Stimulated activated CD8-positive, alpha-beta memory T cell treated with anti-CD3 and anti-CD28 coated beads, Interleukin-15, amount 100 ng/mL, for 4 hours (primary cell): ENCODE data around the gene SIGLEC8.
A peak's percentile ranks its signal among the peaks of the same experiment; 100 is the strongest.
"Not testable (repeated sequence)": the region's sequence is repeated elsewhere in the genome, so short reads cannot be mapped to it uniquely, and the experiment has no call there.

Experiments used
- DNase-seq, 2 donors: peaks; one replicate each; pipeline ENCODE4 v3.0.0-alpha.2; 2020; ENCODE audit warnings: low read depth in 2 of 2

SIGLEC8 gene

DNA sequence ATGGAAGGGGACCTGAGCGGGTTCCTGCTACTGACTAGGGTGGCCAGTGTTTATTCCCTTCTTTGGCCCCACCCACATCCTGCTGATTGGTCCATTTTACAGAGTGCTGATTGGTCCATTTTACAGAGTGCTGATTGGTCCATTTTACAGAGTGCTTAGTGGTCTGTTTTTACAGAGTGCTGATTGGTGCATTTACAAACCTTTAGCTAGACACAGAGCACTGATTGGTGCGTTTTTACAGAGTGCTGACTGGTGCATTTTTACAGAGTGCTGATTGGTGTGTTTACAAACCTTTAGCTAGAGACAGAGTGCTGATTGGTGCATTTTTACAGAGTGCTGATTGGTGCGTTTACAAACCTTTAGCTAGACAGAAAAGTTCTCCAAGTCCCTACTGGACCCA, 10.7 kb downstream of the SIGLEC8 start:
- not testable (repeated sequence) for DNase-seq

DNA sequence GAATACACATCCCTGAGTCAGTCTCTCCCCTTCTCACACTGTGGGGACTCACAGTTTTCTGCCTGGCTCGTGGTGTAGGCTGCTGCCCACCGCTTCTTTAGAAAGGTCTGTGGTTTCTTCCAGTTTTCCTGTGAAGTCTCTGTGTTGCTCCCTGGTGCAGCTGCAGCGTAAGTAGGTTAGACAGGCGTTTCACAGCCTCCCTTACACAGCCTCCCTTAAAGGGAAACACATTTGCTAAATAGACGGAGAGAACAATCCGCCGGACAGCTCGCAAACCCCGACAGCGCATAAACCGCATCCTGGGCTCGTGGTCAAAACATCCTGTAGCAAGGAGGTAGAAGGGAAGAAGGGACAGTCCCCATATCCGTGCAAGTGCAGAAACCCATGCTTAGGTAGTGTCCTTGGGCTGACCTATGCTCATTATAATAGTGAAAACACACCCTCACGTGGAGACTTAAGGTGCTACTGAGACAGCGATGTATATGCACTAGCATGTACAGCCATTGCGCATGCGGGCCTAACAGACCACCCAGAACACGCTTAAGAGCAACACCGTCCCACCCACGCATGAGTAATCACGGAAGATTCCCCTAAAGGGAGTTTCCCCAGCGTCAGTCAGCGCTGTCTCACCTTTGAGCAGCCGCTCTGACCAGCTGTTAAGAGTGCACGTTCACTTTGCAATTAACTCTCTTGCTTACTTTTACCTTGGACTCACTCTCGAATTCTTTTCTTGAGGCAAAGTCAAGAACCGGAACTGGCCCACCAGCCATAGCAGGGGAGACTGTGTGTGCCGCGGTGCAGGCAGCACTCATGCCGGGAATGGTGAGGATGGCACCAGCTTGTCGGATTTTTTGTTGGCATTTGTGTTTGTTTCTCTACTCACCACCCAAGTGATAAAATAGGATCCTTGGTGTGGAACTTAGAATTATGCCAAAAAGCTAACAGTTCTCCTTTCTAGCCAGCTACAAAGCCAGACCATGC, 16.6 kb downstream of the SIGLEC8 start:
- DNase-seq: peak; percentile 77 to 90

DNA sequence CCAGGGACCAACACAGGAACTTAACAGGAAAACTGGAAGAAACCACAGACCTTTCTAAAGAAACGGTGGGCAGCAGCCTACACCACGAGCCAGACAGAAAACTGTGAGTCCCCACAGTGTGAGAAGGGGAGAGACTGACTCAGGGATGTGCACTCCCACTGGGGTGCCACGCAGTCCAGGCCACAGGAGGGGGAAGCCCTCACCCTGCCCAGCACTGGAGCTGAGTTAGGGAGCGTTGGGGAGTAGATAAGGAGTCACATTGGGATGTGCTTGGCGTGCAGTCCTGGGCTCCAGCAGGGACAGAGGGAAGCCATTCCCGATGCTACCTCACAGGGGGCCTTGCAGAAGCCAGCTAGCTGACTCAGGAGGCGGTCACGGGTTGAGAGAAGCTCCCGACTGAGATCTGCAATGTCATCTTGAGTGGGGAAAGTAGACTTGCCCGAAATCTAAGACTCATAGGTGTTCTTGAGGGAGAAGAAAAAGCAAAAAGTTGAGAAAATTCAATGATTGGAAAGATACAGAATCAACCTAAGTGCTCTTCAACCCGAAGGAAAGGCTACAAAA, 17.3 kb downstream of the SIGLEC8 start:
- DNase-seq: peak; percentile 47 to 70

DNA sequence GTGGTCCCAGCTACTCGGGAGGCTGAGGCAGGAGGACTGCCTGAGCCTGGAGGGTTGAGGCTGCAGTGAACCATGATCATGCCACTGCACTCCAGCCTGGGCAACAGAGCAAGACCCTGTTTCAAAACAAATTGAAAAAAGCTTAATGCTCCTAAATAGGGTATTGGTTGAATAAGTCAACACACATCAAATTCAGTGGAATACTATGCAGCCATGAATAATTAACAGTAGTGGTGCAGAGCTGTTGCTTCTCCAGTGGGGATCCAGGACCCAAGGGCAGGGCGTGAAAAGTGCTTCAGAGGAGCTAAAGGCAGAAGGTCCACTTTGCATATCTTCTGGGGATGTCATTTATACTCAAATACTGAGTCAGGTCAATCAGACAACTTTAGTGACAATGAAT, 18.2 kb downstream of the SIGLEC8 start:
- no peak for DNase-seq

DNA sequence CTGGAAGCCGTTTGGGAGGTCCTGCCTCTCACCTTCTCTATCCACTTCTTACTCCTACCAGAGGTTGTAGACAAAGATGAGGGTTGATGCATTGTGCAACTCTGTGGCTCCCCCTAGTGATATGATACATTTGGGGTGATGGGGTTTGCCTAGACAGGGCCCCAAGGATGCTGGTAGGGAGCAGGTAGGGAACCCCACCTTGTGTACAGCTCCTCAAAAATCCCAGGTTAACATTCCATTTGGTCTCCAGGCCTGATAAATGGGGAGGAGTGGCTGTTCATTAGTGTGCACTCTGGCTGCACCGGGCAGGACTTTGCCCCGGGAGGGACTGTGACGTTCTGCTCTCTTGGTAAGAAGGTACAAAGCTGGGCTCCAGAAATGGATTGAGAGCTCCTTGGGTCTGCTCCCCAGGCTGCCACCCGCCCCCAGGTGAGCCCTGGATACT, 19.2 kb downstream of the SIGLEC8 start:
- DNase-seq: no peak

DNA sequence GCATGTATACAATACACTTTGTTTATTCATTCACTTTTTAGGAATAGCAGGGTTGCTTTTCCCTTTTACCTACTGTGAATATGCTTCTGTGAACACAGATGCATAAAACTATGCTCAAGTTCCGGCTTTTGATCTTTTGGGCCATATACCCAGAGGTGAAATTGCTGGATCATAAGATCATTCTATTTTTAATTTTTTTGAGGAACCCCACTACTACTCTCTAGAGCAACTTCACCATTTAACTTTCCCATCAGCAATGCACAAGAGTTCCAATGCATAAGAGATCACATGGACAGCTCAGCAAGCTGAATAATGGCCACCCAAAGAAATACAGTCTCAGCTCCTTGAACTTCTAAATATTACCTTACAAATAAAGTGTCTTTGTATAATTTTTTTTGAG, 23.8 kb downstream of the SIGLEC8 start:
- no peak for DNase-seq

DNA sequence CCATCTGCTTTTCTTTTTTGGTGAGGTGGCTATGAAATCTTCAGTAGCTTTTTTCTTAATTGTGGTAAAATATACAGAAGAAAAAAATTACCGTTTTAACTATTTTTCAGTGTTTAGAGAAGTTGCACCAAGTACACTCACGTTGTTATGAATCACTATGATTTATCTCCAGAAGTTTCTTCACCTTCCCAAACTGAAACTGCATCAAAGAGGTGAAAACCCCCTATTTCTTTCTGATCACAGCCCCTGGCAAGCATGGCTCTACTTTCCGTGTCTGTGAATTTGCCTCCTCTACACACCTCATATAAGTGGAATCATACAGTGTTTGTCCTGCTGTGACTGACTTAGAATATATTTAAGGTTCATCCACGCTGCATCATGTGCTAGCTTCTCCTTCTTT, 25.2 kb downstream of the SIGLEC8 start:
- DNase-seq: no peak

DNA sequence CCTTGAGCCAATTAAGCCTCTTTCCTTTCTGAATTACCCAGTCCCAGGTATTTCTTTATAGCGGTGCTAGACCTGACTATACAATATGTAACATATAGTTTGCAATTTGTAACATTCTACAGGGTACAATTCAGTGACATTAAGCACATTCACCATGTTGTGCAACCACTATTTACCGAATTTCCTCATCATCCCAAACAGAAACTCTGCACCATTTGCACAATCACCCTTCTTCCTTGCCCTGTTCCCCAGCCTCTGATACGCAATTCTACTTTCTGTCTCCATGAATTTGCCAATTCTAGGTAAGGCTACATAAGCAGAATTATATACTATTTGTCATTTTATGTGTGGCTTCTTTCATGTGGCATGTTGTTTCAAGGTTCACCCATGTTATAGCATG, 27.1 kb downstream of the SIGLEC8 start:
- DNase-seq: no peak

DNA sequence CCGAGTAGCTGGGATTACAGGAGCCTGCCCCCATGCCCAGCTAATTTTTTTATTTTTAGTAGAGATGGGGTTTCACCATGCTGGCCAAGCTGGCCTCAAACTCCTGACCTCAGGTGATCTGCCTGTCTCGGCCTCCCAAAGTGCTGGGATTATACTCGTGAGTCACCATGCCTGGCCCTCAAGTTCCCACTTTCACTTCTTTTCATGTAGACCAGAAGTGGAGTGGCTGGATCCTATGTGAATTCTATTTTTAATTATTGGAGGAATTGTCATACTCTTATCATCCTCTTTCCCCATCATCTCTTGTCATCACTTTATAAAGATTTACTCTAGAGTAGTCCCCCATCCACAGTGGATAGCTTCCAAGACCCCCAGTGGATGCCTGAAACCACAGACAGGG, 28.0 kb downstream of the SIGLEC8 start:
- no peak for DNase-seq

DNA sequence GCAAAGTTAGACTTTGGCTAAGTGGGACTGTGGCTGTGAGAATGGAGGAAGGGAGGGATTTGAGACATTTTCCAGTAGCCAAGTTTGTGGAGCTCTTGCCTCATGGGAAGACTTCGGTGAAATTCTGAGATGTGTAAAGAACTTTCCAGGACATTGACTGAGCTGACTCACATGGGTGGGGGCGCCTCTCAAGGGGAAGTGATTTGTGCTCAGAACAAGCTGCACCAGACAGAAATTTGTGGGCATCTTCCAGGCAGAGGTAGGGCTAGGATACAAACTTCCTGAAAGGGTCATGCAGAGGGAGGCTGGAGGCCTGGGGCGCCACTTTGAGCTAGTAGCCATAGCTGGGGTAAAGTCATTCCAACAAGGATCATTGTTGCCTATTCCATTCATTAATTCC, 31.1 kb downstream of the SIGLEC8 start:
- no peak for DNase-seq

DNA sequence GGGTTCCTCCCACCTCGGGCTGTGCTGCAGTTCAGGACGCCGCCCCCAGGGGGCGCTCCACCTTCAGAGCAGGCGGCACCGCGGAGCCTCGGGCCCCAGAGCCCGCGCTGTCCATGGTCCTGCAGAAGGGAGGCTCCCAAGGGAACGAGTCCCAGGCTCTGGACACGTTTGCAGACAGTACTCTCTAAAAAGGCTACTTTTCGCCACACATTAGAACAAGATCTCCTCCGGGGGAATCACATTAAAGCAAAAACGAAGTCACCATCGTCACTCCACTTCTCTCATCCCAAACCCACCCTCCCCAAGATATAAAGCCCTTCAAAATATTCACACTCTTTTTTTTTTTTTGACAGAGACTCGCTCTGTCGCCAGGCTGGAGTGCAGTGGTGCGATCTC, 36.2 kb downstream of the SIGLEC8 start:
- DNase-seq: peak; percentile 60

DNA sequence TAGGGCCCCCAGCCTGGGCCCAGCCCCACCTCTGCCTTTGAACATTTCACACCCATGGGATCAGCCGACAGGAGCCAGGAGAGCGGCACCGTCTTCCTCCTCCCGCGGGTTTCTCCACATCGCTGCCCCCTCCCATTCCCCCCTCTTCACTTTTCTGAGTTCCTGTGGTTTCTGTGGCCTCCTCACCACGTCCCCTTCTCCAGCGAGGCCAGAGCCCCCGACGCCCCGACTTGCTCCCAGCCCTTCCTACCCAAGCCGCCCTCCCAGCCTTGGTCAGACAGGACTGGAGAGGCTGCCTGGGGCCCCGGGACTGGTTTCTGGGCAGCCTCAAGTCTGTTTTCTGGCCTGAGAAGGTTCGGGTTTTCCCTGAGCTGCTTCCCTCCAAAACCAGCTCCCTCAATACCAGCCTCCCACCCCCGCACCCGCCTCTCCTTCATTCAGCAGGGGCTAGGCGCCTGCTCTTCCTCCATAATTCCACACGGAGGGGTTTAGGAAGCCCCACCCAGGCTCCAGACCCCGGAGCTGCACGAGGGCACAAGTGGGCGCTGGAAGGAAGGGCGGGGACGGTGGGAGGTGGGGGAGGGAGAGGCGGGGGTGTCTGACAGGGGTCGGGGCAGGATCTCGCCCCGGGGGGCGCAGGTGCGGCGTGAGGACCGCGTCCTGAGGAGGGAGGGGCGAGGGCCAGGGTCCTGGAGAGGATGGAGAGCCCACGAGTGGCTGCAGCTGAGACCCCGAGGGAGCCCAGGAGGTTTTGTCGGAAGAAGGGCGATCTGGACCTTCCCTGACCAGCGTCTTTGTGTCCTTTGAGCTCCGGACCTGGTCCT, 36.8 kb downstream of the SIGLEC8 start:
- DNase-seq: no peak

DNA sequence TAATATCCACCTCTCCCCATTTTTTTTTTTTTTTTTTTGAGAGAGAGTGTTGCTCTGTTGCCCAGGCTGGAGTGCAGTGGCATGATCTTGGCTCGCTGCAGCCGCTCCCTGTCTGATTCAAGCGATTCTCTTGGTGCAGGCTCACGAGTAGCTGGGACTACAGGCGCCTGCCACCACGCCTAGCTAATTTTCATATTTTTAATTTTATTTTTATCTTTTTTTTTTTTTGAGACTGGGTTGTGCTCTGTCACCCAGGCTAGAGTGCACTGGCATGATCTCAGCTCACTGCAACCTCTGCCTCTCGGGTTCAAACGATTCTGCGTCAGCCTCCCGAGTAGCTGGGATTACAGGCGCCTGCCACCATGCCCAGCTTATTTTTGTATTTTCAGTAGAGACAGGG, 37.7 kb downstream of the SIGLEC8 start:
- DNase-seq: not testable (repeated sequence)

DNA sequence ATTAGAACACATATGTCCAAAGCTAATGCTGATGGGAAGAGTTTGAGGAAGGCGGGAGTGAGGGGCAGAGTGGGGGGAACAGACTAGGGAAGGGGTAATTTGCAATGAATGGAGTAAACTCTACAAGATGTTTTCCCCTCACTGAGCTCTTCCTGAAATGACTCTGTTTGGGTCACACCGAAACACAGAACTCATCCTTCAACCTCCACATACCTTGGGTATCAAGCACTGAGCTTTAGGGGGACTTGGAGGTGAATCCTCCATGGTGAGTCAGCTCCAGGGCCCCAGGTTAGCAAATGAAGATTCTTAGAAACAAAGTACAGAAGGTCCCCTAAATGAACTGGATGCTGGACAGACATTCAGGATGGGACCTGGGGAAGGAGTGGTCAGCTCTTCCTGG, 39.5 kb downstream of the SIGLEC8 start:
- no peak for DNase-seq

DNA sequence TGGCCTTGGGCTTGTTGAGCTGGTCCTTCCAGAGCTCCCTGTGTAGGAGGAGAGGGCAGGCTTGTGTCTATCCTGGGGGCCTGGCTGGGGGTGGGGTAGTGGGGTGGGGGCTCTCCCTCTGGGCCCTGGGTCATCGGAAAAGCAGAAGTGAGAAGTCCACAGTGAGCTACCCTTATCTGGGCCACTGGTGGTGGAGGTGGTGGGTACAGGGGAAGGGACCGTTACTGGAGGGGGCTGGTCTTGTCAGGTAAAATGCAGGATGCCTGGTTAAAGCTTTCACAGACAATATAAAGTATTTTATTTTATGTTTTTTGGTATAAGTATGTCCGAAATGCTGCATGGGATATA, 40.5 kb downstream of the SIGLEC8 start:
- DNase-seq: no peak

DNA sequence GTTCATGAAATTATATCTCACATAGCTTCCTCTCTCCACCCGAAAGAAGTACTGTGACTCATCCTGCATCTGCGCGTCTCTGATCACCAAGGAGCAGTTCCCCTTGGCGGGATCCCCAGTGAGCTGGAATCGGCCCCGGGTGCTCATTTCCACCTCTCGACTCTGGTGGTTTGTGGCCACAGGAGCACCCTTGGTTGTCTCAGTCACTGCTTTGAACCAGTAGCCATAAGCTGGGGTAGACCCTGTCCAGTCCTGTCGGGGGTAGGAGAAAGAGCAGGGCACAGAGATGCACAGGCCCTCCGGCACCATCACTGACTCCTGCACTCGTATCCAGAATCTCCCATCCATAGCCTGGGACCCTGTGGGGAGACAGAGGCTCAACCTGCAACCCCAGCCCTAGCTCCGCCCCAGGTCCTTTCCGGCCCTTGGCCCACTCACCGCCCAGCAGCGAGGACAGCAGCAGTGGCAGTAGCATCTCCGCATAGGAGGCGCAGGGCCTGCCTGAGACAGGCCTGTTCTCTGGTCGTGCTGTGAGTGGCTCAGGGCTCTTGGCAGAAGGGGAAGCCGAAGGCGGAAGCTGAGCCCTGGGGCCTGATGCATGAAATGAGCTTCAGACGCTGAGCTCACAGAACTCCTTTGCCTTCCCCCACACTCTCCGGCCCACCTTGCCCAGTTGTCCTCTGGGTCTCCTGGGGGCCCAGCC, 41.0 kb downstream of the SIGLEC8 start, which contains the start of gene SIGLEC10:
Gene SIGLEC10 (minus strand): TSS at position 536 of the 703 bp plus-strand sequence. CDS start 61 bp downstream, at position 475.
- no peak for DNase-seq

DNA sequence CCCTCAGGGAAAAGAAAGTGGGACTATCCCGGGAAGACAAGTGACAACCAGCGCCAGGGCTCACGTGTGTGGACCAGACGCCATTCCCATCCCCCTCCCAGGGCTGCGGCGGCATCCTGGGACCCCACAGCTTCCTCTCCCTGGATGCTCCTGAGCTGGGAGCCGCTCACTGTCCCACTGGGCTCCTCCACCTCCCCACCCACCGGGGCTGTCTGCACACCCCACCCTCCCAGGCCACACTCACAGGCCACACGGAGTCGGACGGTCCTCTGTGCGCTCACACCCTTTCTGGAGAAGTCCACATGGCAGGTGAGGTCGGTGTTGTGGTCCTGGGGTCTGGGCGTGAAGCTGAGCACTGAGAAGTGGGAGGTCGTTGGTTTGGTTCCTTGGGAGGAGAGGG, 41.8 kb downstream of the SIGLEC8 start:
- DNase-seq: not testable (repeated sequence)

DNA sequence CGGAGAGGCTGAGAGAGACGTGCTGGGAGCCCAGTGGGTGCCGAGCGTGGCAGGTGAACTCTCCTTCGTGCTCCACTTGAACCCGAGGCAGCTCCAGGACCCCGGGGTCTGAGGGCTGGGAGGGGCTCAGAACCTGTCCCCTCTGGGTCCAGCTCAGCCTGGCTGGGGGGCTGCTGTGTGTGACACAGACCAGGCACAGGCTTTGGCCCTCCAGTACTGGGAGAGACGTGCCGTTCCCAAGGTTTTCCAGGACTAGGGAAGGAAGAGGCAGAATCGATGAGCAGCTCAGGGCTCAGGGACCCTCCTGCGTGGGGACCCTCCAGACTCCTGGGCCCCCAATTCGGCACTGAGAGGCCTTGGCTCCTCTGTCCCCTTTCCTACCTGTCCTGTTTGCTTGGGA, 43.1 kb downstream of the SIGLEC8 start:
- DNase-seq: no peak

DNA sequence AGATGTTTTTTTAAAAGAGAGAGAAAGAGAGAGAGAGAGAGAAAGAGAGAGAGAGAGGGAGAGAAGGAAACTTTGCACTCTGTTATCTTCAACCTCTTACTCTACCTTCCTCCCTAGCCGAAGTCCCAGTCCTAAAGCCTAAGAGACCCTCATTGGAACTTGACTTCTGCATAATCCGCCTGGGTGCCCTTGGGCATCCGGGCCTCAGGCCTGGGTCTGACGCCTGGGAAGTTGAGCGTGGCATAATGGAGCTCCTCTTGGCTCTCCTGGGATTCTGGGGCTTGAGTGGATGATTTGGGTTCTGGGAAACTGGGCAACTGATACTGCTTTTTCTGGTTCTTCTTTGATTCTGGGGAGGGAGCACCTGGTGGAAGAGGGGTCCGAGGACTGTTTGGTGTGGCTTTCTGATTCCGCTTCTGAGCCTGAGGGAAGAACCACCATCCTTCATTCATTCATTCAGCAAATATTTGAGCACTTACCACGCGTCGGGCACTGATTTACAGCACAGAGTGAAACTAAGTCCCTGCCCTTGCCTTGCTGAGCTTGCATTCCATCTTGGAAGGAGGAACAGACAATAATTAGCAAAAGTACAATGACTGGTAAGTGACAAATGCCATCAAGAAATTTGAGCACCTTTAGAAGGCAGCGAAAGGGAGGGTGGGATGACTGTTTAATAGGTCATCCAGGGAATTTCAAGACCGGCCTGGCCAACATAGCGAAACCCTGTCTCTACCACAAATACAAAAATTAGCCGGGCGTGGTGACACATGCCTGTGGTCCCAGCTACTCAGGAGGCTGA, 47.1 kb downstream of the SIGLEC8 start:
- DNase-seq: no peak

DNA sequence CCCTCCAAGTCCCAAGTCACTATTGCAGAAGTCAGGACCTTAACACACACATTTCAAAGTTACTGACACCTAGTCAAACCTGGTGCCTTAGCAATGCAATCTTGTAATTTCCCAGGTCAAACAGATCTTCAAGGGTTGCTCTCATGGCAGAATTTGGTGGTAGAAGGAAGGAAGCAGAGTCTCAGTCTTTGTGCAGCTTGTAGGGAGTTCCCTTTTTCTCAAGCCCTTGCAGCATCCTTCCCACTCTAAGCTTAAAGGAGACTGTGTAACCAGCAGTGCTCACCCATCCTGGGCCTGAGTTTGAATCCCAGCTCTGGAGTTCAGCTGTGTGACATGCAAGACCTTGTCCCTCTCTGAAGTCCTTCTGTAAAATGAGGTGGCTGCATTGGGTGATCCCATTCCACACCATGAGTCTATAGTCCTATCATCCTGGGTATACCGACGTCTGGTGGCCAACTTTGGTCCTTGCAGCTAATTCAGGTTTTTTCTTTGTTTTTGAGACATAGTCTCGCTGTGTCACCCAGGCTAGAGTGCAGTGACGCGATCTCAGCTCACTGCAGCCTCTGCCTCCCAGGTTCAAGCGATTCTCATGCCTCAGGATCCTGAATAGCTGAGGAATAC, 50.6 kb downstream of the SIGLEC8 start:
- no peak for DNase-seq
